ENCODE data around the gene CXXC5. TPM values are rescaled to one million over a fixed set of nuclear protein-coding genes. Genes with fewer than 3 reads are reported as not detected.
A peak's percentile ranks its signal among the peaks of the same experiment; 100 is the strongest.

The CXXC5 gene
- total RNA-seq, 1 donor from 2014 or later, result 41.9 TPM

DNA sequence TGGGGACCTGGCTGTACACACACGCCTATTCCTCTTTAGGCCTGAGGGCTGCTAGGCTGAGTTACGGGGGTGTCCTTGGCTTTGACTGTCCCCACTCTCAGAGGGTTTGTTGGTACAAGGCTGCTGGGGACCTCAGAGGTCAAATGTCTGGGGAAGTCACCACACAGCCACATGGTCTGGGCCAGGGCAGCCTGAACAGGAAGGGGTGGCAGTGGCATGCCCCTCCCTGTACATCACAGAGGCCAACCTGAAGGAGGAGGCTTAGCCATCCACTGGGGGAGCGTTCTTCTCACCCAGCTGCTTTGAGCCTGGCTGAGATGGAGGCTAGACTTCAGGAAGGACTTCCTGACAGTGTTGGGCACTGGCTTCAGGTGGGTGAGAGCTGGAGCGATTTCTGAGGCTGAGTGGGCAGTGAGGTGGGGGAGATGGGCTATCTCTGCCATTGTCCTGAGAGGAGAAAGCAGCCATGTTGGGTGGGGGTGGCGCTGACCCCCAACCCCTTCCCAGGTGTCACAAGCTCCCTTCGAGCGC is 36.3 kb downstream of the CXXC5 start:
- intact Hi-C loops (cut with DNase I), result no loop called here
- no peaks in the 10 kb centered on the region for H3K9me3 ChIP-seq
- no peak overlapping the region for H3K4me3 ChIP-seq
- no peaks in the 10 kb centered on the region for H3K27me3 ChIP-seq
- H3K36me3 ChIP-seq, result peaks cover 27 to 37% of the 10 kb centered on the region in 2 donors
- DNase-seq (ENCODE audit: low spot score in 2 of 2), result no peak
- peaks cover 0 to 26% of the 10 kb centered on the region in 2 donors for H3K4me1 ChIP-seq
- H3K27ac ChIP-seq, result peak overlapping the region; percentile 35 to 53
- TF ChIP-seq, protein P1, sequence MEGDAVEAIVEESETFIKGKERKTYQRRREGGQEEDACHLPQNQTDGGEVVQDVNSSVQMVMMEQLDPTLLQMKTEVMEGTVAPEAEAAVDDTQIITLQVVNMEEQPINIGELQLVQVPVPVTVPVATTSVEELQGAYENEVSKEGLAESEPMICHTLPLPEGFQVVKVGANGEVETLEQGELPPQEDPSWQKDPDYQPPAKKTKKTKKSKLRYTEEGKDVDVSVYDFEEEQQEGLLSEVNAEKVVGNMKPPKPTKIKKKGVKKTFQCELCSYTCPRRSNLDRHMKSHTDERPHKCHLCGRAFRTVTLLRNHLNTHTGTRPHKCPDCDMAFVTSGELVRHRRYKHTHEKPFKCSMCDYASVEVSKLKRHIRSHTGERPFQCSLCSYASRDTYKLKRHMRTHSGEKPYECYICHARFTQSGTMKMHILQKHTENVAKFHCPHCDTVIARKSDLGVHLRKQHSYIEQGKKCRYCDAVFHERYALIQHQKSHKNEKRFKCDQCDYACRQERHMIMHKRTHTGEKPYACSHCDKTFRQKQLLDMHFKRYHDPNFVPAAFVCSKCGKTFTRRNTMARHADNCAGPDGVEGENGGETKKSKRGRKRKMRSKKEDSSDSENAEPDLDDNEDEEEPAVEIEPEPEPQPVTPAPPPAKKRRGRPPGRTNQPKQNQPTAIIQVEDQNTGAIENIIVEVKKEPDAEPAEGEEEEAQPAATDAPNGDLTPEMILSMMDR (IDR thresholded peaks at IDR 0.05), result no peak

GRCh38 chr5:139684881-139685749 is 37.0 kb downstream of the CXXC5 start:
- TF ChIP-seq, protein P1 (IDR thresholded peaks at IDR 0.05), result no peak
- Histone ChIP-seq H3K27ac (peak overlapping the region; percentile 35 to 53), H3K4me3 (no peak overlapping the region), H3K27me3 (no peaks in the 10 kb centered on the region), H3K4me1 (peaks cover 0 to 33% of the 10 kb centered on the region in 2 donors), H3K9me3 (no peaks in the 10 kb centered on the region), H3K36me3 (peaks cover 27 to 33% of the 10 kb centered on the region in 2 donors)
- no peak for DNase-seq (ENCODE audit: low spot score in 2 of 2)
- intact Hi-C loops (cut with DNase I), result no loop called here

- Histone ChIP-seq H3K27me3 (no peaks in the 10 kb centered on the region), H3K36me3 (peaks cover 20 to 28% of the 10 kb centered on the region in 2 donors), H3K4me3 (no peak overlapping the region), H3K9me3 (no peaks in the 10 kb centered on the region), H3K27ac (peak overlapping the region; percentile 35 to 53), H3K4me1 (peaks cover 0 to 40% of the 10 kb centered on the region in 2 donors)
- TF ChIP-seq, protein P1 (IDR thresholded peaks at IDR 0.05), result no peak
- DNase-seq (ENCODE audit: low spot score in 2 of 2), result no peak
- intact Hi-C loops (cut with DNase I), result no loop called here
These were observed 37.7 kb downstream of the CXXC5 start for GRCh38 chr5:139685886-139686285.

GRCh38 chr5:139686356-139686705 is 38.2 kb downstream of the CXXC5 start:
- intact Hi-C loops (cut with DNase I), result no loop called here
- DNase-seq (ENCODE audit: low spot score in 2 of 2), result no peak
- peak overlapping the region in 1 of 2 donors; percentile 35 for H3K27ac ChIP-seq
- peaks cover 15 to 23% of the 10 kb centered on the region in 2 donors for H3K36me3 ChIP-seq
- H3K4me3 ChIP-seq, result no peak overlapping the region
- H3K27me3 ChIP-seq, result no peaks in the 10 kb centered on the region
- no peaks in the 10 kb centered on the region for H3K9me3 ChIP-seq
- TF ChIP-seq, protein P1 (IDR thresholded peaks at IDR 0.05), result no peak
- peaks cover 0 to 40% of the 10 kb centered on the region in 2 donors for H3K4me1 ChIP-seq

GRCh38 chr5:139686706-139687441 is 38.7 kb downstream of the CXXC5 start:
- H3K9me3 ChIP-seq, result no peaks in the 10 kb centered on the region
- DNase-seq (ENCODE audit: low spot score in 2 of 2), result no peak
- H3K4me1 ChIP-seq, result peaks cover 0 to 40% of the 10 kb centered on the region in 2 donors
- TF ChIP-seq, protein P1 (IDR thresholded peaks at IDR 0.05), result no peak
- intact Hi-C loops (cut with DNase I), result no loop called here
- no peaks in the 10 kb centered on the region for H3K27me3 ChIP-seq
- H3K36me3 ChIP-seq, result peaks cover 11 to 18% of the 10 kb centered on the region in 2 donors
- H3K4me3 ChIP-seq, result no peak overlapping the region
- H3K27ac ChIP-seq, result peak overlapping the region; percentile 61 to 70

Measured in ascending aorta (tissue), 2 donors.